HS-5 (cell line): ENCODE results near the gene DLG1.

ENCODE experiments used
- DNase-seq: peaks from one replicate; pipeline ENCODE4 v3.0.0-alpha.2; 2012; ENCODE audit warnings: low read depth

Gene DLG1

GRCh38 chr3:196997311-196997710 is 301.1 kb downstream of the DLG1 start:
- no peak for DNase-seq

DNA sequence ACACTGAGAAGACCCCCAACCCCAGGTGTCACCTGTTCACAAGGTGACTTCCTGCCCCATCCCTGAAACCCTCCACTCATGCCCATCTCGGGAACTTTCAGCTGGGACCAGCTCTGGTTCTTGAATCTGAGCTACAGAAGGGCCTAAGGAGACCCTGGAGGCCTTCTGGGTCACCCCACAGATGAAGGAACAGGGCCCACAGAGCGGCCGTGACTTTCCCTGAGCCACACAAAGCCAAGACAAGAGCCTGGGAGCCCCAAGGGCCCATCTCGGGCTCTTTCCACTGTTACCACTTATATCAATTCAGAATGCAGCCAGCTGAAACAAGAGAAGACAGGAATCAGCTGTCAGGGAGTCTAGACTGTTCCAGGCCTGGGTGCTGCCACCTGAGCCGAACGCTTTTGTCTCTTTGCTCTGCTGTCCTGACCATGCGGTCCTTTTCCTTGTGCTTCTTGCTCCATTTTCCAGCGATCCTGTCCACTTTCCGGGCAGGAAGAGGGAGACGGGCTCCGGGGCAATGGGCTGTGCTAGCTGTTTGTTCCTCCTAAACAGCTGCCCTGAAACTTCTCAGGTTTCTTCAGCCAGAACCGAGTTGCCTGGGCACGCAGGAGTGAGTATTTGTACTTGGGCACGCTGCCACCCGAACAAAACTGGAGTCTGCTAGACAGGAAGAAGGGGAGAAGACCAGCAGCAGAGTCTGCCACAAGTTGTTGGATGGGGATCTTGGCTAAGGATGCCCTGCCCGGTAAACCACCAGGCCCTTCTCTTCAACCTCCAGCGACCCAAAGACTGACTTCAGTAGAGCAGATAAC is 301.8 kb downstream of the DLG1 start:
- DNase-seq: no peak

DNA sequence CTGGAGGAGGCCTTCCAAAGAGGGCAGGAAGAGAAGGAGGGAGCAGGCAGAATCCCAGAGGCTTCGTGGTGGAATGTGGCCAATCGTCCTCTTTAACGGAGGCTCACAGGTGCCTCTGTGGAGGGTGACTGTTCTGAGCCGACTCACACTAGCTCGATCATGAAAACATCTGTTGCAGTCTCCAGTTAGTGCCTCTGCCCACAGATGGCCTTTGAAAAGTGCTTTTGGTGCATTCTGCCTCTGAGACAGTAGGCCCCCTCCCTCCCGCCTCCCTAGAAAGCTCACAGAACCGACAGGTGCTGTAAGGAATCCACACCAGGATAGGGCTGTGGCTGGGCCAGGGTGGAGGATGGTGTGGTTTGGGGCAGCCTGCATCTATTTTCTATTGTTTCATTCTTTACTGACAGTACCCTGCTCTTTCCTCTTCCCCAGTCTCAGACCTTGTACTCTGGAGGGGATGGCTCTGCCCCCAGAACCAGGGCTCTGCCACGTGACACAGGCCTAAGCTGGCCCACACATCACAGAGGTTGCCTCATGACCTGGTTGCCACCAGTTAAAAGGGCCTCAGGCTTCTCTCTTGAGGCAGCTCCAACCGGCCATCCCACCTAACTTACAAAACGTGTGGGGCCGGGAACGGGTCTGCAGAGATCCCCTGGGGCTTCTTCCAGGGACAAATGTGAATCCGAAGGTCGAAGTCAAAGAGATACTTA is 302.6 kb downstream of the DLG1 start:
- no peak for DNase-seq

- no peak for DNase-seq
These were observed 303.4 kb downstream of the DLG1 start for GRCh38 chr3:196995027-196995426.

- DNase-seq: no peak
These were observed 304.4 kb downstream of the DLG1 start for GRCh38 chr3:196994056-196994455.
